K562 (cell line): Measurements from ENCODE around the gene GMPR. TPM values are rescaled to one million over a fixed set of nuclear protein-coding genes. Genes with fewer than 3 reads are reported as not detected.

Experiments
- ATAC-seq: fragments of 200-7000 bp; cut with Tn5 transposase; 3 replicates; pipeline ENCODE4 v1.9.1; 2020; ENCODE audit warnings: moderate library complexity
- BruUV-seq: library from RNA; stranded (reverse); fragments of 400-500 nt; replicated peaks from 2 replicates; lab custom pipeline; 2021; lab: Mats Ljungman, UMichigan
- CTCF ChIA-PET: fragments of 300-600 bp; formaldehyde crosslinking; extraction: SDS; loops from one replicate; lab custom pipeline; 2021; ENCODE audit warnings: low intra/inter-chr PET ratio; lab: Yijun Ruan, JAX
- POLR2A ChIA-PET: fragments of 300-600, 350-650 bp; sonication (Branson Sonifier 250); formaldehyde crosslinking; extraction: SDS; loops from one replicate; lab custom pipeline; 2021; ENCODE audit warnings: antibody characterized with exemption, inconsistent platforms; lab: Yijun Ruan, JAX
- DNase-seq, 4 experiments: peaks; one replicate each; pipeline versions ENCODE4 v3.0.0 to v3.0.0-alpha.2; 2011 to 2018; ENCODE audit warnings: low spot score in 3 of 4, mixed read lengths in 3 of 4; ENCODE audit errors: extremely low read depth in 1 of 4
- FAIRE-seq: peaks from 2 replicates; lab custom pipeline; 2011; peaks lifted over from hg19 to GRCh38; lab: Jason Lieb, UNC
- H2AFZ ChIP-seq: 2 replicates; pipeline ENCODE4 v1.6.0; 2011; ENCODE audit warnings: low read depth, low read length, control low read depth, inconsistent platforms
- H3K27ac ChIP-seq: fragments of 200-600 bp; 3 replicates; pipeline ENCODE4 v1.8.0; 2011; ENCODE audit warnings: low read depth, mild to moderate bottlenecking, control low read depth, inconsistent platforms, low read length, moderate library complexity, mixed read lengths; ENCODE audit errors: extremely low read depth
- H3K27me3 ChIP-seq, 2 experiments: fragments of 300-600 bp in 1 of 2; 2 replicates in 1 of 2; 3 replicates in 1 of 2; pipeline versions ENCODE4 v1.6.0 to v1.8.0; 2011; ENCODE audit warnings: inconsistent platforms in 2 of 2, low read length in 2 of 2, mild to moderate bottlenecking in 1 of 2, mixed read lengths in 1 of 2, moderate library complexity in 1 of 2; ENCODE audit not compliant: control insufficient read depth in 2 of 2, insufficient read depth in 2 of 2
- H3K36me3 ChIP-seq: fragments of 300-600 bp; 3 replicates; pipeline ENCODE4 v1.8.0; 2011; ENCODE audit warnings: mild to moderate bottlenecking, low read length, inconsistent platforms; ENCODE audit not compliant: control insufficient read depth, insufficient read depth
- H3K4me1 ChIP-seq, 2 experiments: fragments of 200-600 bp in 1 of 2; replicated peaks in 1 of 2; 2 replicates in 1 of 2; 3 replicates in 1 of 2; pipeline versions ENCODE4 v1.5.1 to v1.8.0; 2011; ENCODE audit warnings: inconsistent platforms in 2 of 2, low read length in 2 of 2, mild to moderate bottlenecking in 1 of 2, mixed read lengths in 1 of 2, moderate library complexity in 1 of 2; ENCODE audit not compliant: control insufficient read depth in 2 of 2, insufficient read depth in 2 of 2
- H3K4me2 ChIP-seq: 2 replicates; pipeline ENCODE4 v1.6.1; 2011; ENCODE audit warnings: low read length, control low read depth, inconsistent platforms, mixed read lengths; ENCODE audit not compliant: insufficient read depth
- H3K4me3 ChIP-seq: fragments of 200-600 bp; sonication (generic), shearing (Covaris generic); 2 replicates; pipeline ENCODE4 v1.5.1; 2016; ENCODE audit warnings: control low read depth, inconsistent platforms
- H3K79me2 ChIP-seq: fragments of 200-600 bp; 3 replicates; pipeline ENCODE4 v1.8.0; 2011; ENCODE audit warnings: low read length, inconsistent platforms; ENCODE audit not compliant: control insufficient read depth, insufficient read depth
- H3K9ac ChIP-seq, 2 experiments: 2 replicates each; pipeline versions ENCODE4 v1.6.0 to v1.6.1; 2011; ENCODE audit warnings: low read depth in 2 of 2, low read length in 2 of 2, control low read depth in 1 of 2, inconsistent platforms in 1 of 2, mild to moderate bottlenecking in 1 of 2, mixed read lengths in 1 of 2; ENCODE audit not compliant: insufficient read depth in 1 of 2
- H3K9me1 ChIP-seq: one replicate; pipeline ENCODE4 v1.6.0; 2011; ENCODE audit warnings: inconsistent platforms, mild to moderate bottlenecking, low read length, moderate library complexity; ENCODE audit not compliant: control insufficient read depth, insufficient read depth
- H3K9me3 ChIP-seq: replicated peaks from 2 replicates; pipeline ENCODE4 v1.5.1; 2011; ENCODE audit warnings: low read depth, low read length, inconsistent platforms; ENCODE audit not compliant: control insufficient read depth, insufficient read depth
- H4K20me1 ChIP-seq: replicated peaks from 2 replicates; pipeline ENCODE4 v1.6.1; 2011; ENCODE audit warnings: low read length, inconsistent platforms, mixed read lengths; ENCODE audit not compliant: control insufficient read depth, insufficient read depth
- CBX3 ChIP-seq, 2 experiments: IDR thresholded peaks; 1 replicate in 1 of 2; 2 replicates in 1 of 2; pipeline ENCODE4 v1.6.1; 2012; ENCODE audit warnings: inconsistent platforms in 2 of 2, low read length in 2 of 2, borderline replicate concordance in 1 of 2, control low read depth in 1 of 2
- GTF3C2 ChIP-seq: IDR thresholded peaks from 3 replicates; pipeline ENCODE4 v1.6.1; 2011; ENCODE audit warnings: borderline replicate concordance, mild to moderate bottlenecking, moderate library complexity; ENCODE audit not compliant: insufficient read length; ENCODE audit errors: extremely low read depth
- HDGF ChIP-seq: fragments of 450-650 bp; IDR thresholded peaks from 2 replicates; pipeline ENCODE4 v1.6.1; 2016
- HSF4 ChIP-seq: fragments of 250-450 bp; sonication (Bioruptor Pico); IDR thresholded peaks from 2 replicates; pipeline ENCODE4 v2.1.2; 2022; ENCODE audit warnings: mild to moderate bottlenecking, moderate library complexity, borderline replicate concordance
- JUN ChIP-seq, 2 experiments: sonication (generic) in 1 of 2; formaldehyde crosslinking in 1 of 2; IDR thresholded peaks; 2 replicates each; pipeline versions ENCODE4 v1.6.1 to v1.8.0; 2012 to 2022; ENCODE audit warnings: borderline replicate concordance in 2 of 2, mild to moderate bottlenecking in 2 of 2, improper control_type of control experiment in 1 of 2, low read depth in 1 of 2, low read length in 1 of 2, missing genetic modification reagents in 1 of 2
- POLR2G ChIP-seq: fragments of 200-400 bp; formaldehyde crosslinking; IDR thresholded peaks from 2 replicates; pipeline ENCODE4 v1.6.1; 2017; ENCODE audit warnings: low read depth, mild to moderate bottlenecking, antibody characterized with exemption, low read length, moderate library complexity
- PURB ChIP-seq: sonication (generic); formaldehyde crosslinking; IDR thresholded peaks from 2 replicates; pipeline ENCODE4 v1.9.0; 2021; ENCODE audit warnings: low read depth, mild to moderate bottlenecking, missing genetic modification reagents
- YBX1 ChIP-seq: fragments of 450-650 bp; IDR thresholded peaks from 2 replicates; pipeline ENCODE4 v1.7.1; 2016; ENCODE audit warnings: mild to moderate bottlenecking
- ZNF512 ChIP-seq: IDR thresholded peaks from 2 replicates; pipeline ENCODE4 v1.6.1; 2016; ENCODE audit warnings: missing genetic modification characterization, missing compliant biosample characterization
- ZNF561 ChIP-seq: fragments of 450-650 bp; formaldehyde crosslinking; conservative IDR thresholded peaks from 2 replicates; pipeline ENCODE4 v1.4.0; 2020; ENCODE audit warnings: mild to moderate bottlenecking, moderate library complexity
- ZNF766 ChIP-seq: fragments of 200-800 bp; sonication (Bioruptor generic); conservative IDR thresholded peaks from 2 replicates; pipeline ENCODE4 v1.6.1; 2016; ENCODE audit warnings: missing genetic modification characterization, missing compliant biosample characterization
- WGBS: fragments of 100-300 bp; shearing (Covaris generic); methylation state at CpG from one replicate; pipeline ENCODE4 v1.1.6; 2016; ENCODE audit warnings: low coverage, mixed read lengths; ENCODE audit not compliant: insufficient coverage; ENCODE audit errors: missing lambda C conversion rate; 5-methylcytosine and 5-hydroxymethylcytosine counted together
- in situ Hi-C: fragments of 300-500 bp; cut with MboI; formaldehyde crosslinking; loops from 4 replicates; pipeline ENCODE4 v1.15.0; 2018; ENCODE audit warnings: inconsistent platforms, mixed read lengths
- intact Hi-C: fragments of 100-400 bp; cut with micrococcal nuclease; formaldehyde crosslinking; loops from 2 replicates; pipeline ENCODE4 v1.14.2; 2022
- polyA plus RNA-seq, 8 experiments: library from polyadenylated mRNA; depleted of rRNA in 4 of 8; stranded (reverse) in 5 of 8; unstranded in 3 of 8; fragments of >200 nt; fragmentation: Nextera tagmentation in 2 of 8; fragmentation: Illumina TruSeq in 1 of 8; extraction: Ambion mirVana in 2 of 8; extraction: Trizol in 1 of 8; gene quantifications; 2 replicates each; pipeline versions ENCODE4 v1.2.1 to v1.2.3, GENCODE V29; 2011 to 2014; ENCODE audit warnings: inconsistent platforms in 1 of 8, missing spikeins in 1 of 8
- total RNA-seq, 7 experiments: library from RNA; depleted of rRNA in 6 of 7; stranded (reverse); fragments of >200 nt in 6 of 7; fragmentation: Illumina TruSeq in 2 of 7; extraction: Trizol in 2 of 7; gene quantifications; 2 replicates each; pipeline versions ENCODE4 v1.2.1 to v1.2.3, GENCODE V29; 2011 to 2021; ENCODE audit warnings: low replicate concordance in 1 of 7

GMPR gene
- total and polyA plus RNA-seq, 9 of the 15 experiments (the other 6 are each of a cell fraction or from before 2014, with no cell fraction given) = 34.6 to 83.7 (median 49.8) TPM

- DNase-seq (no peak), ATAC-seq (no peak), FAIRE-seq (no peak)
- 87% methylated on average over 10 of the region's 10 CpGs for WGBS
- peak overlapping the region; percentile 51; the same call in 2 of the 3 replicates for H3K27ac ChIP-seq
- peak overlapping the region in 1 of 2 experiments; percentile 49; a peak in 1 of 4 replicates for H3K9ac ChIP-seq
- H3K4me1 ChIP-seq = peaks cover 15 to 22% of the 10 kb centered on the region in 2 experiments
- no peaks in the 10 kb centered on the region for H3K9me3 ChIP-seq
- H3K4me2 ChIP-seq = no peak overlapping the region
- peaks cover 6% of the 10 kb centered on the region; the same call in 2 of the 3 replicates for H3K79me2 ChIP-seq
- ChIA-PET POLR2A (interaction anchor here (0.6 to 5.6 kb wide), 8 partner anchors 8 to 1975 kb away, joined by 3 to 57 read pairs (median 4); no protein-coding TSS in a partner anchor), CTCF (no interaction called here)
- TF ChIP-seq JUN (IDR thresholded peaks at IDR 0.05; ENCODE audit: borderline replicate concordance, low read depth, low read length) (no peak), JUN (CRISPR knock-in tag; IDR thresholded peaks at IDR 0.05; ENCODE audit: borderline replicate concordance) (peak; percentile 15; the same call in 1 of the 2 replicates), CBX3 (IDR thresholded peaks at IDR 0.05; ENCODE audit: borderline replicate concordance in 1 of 2, low read length in 2 of 2) (no peak), GTF3C2 (no peak), HSF4 (no peak), ZNF766 (no peak), ZNF512 (tag) (no peak), ZNF561 (CRISPR knock-in tag) (no peak), YBX1 (no peak), HDGF (0 out of 2 replicates have a peak, but pooled peaks have one; percentile 2), POLR2G (0 out of 2 replicates have a peak, but pooled peaks have one; percentile 23), PURB (0 out of 2 replicates have a peak, but pooled peaks have one; percentile 55)
- H4K20me1 ChIP-seq = 0 out of 2 replicates have a peak, but pooled peaks cover 6% of the 10 kb centered on the region
- H3K4me3 ChIP-seq = no peak overlapping the region
- peaks cover 79% of the 10 kb centered on the region for H3K36me3 ChIP-seq
- intact Hi-C loops (loop anchor here (10.0 kb wide), 1 partner anchor 583 kb away; no protein-coding TSS in a partner anchor), in situ Hi-C loops (no loop called here)
- BruUV-seq = no TSS peak
- peaks cover 7% of the 10 kb centered on the region for H3K9me1 ChIP-seq
- H2AFZ ChIP-seq = no peak overlapping the region
- no peaks in the 10 kb centered on the region for H3K27me3 ChIP-seq
These were observed 39.8 kb downstream of the GMPR start for GRCh38 chr6:16278048-16278724.
